ENCODE measurements around the gene SEC14L5. TPM values are rescaled to one million over a fixed set of nuclear protein-coding genes. Genes with fewer than 3 reads are reported as not detected.

SEC14L5 gene
- polyA plus RNA-seq, 1 donor from 2014 or later: 0.43 TPM

GRCh38 chr16:5062051-5062450 is 103.9 kb downstream of the SEC14L5 start:
- Histone ChIP-seq H3K79me2 (replicated peaks; ENCODE audit: insufficient read depth, low read length) (no peaks in the 10 kb centered on the region), H3K4me3 (ENCODE audit: low read length) (no peak overlapping the region), H3K36me3 (ENCODE audit: insufficient read depth, low read length) (no peaks in the 10 kb centered on the region), H3K9ac (ENCODE audit: low read length) (no peak overlapping the region), H3K4me2 (ENCODE audit: low read length) (no peak overlapping the region), H3F3A (ENCODE audit: insufficient read depth, low read length, poor library complexity, severe bottlenecking) (no peaks in the 10 kb centered on the region), H3K9me2 (ENCODE audit: insufficient read depth, low read length) (no peaks in the 10 kb centered on the region), H3K27ac (ENCODE audit: low read length) (no peak overlapping the region), H3K27me3 (ENCODE audit: insufficient read depth, low read depth, low read length) (no peaks in the 10 kb centered on the region), H3K9me3 (ENCODE audit: low read length) (no peaks in the 10 kb centered on the region), H4K20me1 (ENCODE audit: insufficient read depth) (no peaks in the 10 kb centered on the region), H2AFZ (ENCODE audit: low read depth, low read length) (no peak overlapping the region)
- TF ChIP-seq POLR2AphosphoS5 (IDR thresholded peaks at IDR 0.05) (no peak), MXI1 (conservative IDR thresholded peaks at IDR 0.05; ENCODE audit: poor library complexity, severe bottlenecking) (no peak), REST (IDR thresholded peaks at IDR 0.05; ENCODE audit: borderline replicate concordance) (no peak), EZH2 (IDR thresholded peaks at IDR 0.05; ENCODE audit: borderline replicate concordance, insufficient read depth, low read length, poor library complexity, severe bottlenecking) (no peak), CTCF (IDR thresholded peaks at IDR 0.05; ENCODE audit: poor library complexity, severe bottlenecking) (no peak), SMC3 (conservative IDR thresholded peaks at IDR 0.05; ENCODE audit: poor library complexity) (no peak), EP300 (conservative IDR thresholded peaks at IDR 0.05; ENCODE audit: poor library complexity, severe bottlenecking) (no peak)

GRCh38 chr16:5062790-5063765 is 104.9 kb downstream of the SEC14L5 start:
- Histone ChIP-seq H3K27me3 (ENCODE audit: insufficient read depth, low read depth, low read length) (no peaks in the 10 kb centered on the region), H4K20me1 (ENCODE audit: insufficient read depth) (no peaks in the 10 kb centered on the region), H3K9me2 (ENCODE audit: insufficient read depth, low read length) (no peaks in the 10 kb centered on the region), H2AFZ (ENCODE audit: low read depth, low read length) (no peak overlapping the region), H3K36me3 (ENCODE audit: insufficient read depth, low read length) (no peaks in the 10 kb centered on the region), H3K4me3 (ENCODE audit: low read length) (no peak overlapping the region), H3K79me2 (replicated peaks; ENCODE audit: insufficient read depth, low read length) (no peaks in the 10 kb centered on the region), H3K9me3 (ENCODE audit: low read length) (no peaks in the 10 kb centered on the region), H3K9ac (ENCODE audit: low read length) (no peak overlapping the region), H3K4me2 (ENCODE audit: low read length) (no peak overlapping the region), H3F3A (ENCODE audit: insufficient read depth, low read length, poor library complexity, severe bottlenecking) (no peaks in the 10 kb centered on the region), H3K27ac (ENCODE audit: low read length) (no peak overlapping the region)
- TF ChIP-seq SMC3 (conservative IDR thresholded peaks at IDR 0.05; ENCODE audit: poor library complexity) (no peak), RAD21 (conservative IDR thresholded peaks at IDR 0.05) (no peak), REST (IDR thresholded peaks at IDR 0.05; ENCODE audit: borderline replicate concordance) (no peak), EP300 (conservative IDR thresholded peaks at IDR 0.05; ENCODE audit: poor library complexity, severe bottlenecking) (no peak), CTCF (IDR thresholded peaks at IDR 0.05; ENCODE audit: poor library complexity, severe bottlenecking) (no peak), POLR2AphosphoS5 (IDR thresholded peaks at IDR 0.05) (no peak), TAF1 (IDR thresholded peaks at IDR 0.05; ENCODE audit: low read depth) (no peak), EZH2 (IDR thresholded peaks at IDR 0.05; ENCODE audit: borderline replicate concordance, insufficient read depth, low read length, poor library complexity, severe bottlenecking) (no peak), MXI1 (conservative IDR thresholded peaks at IDR 0.05; ENCODE audit: poor library complexity, severe bottlenecking) (no peak)

All from neural cell (in vitro differentiated cells).